ENCODE data around the gene ANKS1A. TPM values are rescaled to one million over a fixed set of nuclear protein-coding genes. Genes with fewer than 3 reads are reported as not detected.
A peak's percentile ranks its signal among the peaks of the same experiment; 100 is the strongest.
"Not testable (repeated sequence)": the region's sequence is repeated elsewhere in the genome, so short reads cannot be mapped to it uniquely, and the experiment has no call there.

The ANKS1A gene
- total and polyA plus RNA-seq, 3 donors from 2014 or later, result 44.2 to 96.9 (median 95.9) TPM

DNA sequence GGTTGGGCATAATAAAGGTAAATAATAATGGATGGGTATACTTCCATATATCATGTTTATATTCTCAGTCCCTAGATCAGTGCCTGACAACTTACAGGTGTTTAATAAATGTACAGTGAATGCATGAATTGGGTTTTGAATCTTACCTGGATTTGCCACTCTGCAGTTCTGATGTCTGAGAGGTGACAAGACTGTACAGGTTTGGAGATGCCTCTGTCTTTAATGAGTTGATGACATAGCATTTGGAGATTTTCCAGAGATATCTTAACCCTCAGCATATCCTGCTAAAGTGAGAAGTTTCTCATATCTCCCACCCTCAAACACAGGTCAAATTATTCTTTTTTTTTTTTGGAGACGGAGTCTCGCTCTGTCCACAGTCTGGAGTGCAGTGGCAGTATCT, 2.2 kb downstream of the ANKS1A start:
- peak overlapping the region in 1 of 2 donors; percentile 88 for H3K4me3 ChIP-seq
- H3K9me3 ChIP-seq, result no peaks in the 10 kb centered on the region
- H3K4me1 ChIP-seq, result peaks cover 8% of the 10 kb centered on the region
- intact Hi-C loops (cut with DNase I; ENCODE audit: low total_unique reads), result no loop called here
- TF ChIP-seq, protein P1, sequence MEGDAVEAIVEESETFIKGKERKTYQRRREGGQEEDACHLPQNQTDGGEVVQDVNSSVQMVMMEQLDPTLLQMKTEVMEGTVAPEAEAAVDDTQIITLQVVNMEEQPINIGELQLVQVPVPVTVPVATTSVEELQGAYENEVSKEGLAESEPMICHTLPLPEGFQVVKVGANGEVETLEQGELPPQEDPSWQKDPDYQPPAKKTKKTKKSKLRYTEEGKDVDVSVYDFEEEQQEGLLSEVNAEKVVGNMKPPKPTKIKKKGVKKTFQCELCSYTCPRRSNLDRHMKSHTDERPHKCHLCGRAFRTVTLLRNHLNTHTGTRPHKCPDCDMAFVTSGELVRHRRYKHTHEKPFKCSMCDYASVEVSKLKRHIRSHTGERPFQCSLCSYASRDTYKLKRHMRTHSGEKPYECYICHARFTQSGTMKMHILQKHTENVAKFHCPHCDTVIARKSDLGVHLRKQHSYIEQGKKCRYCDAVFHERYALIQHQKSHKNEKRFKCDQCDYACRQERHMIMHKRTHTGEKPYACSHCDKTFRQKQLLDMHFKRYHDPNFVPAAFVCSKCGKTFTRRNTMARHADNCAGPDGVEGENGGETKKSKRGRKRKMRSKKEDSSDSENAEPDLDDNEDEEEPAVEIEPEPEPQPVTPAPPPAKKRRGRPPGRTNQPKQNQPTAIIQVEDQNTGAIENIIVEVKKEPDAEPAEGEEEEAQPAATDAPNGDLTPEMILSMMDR (IDR thresholded peaks at IDR 0.05), result no peak
- no peak for TF ChIP-seq POLR2A (IDR thresholded peaks at IDR 0.05)
- WGBS, 2 donors, result 69 to 82% methylated on average over 2 of the region's 2 CpGs
- H3K36me3 ChIP-seq (ENCODE audit: low read depth, missing control alignments), result no peaks in the 10 kb centered on the region
- peak overlapping the region in 1 of 2 donors; percentile 87 for H3K27ac ChIP-seq
- no peak for DNase-seq
- H3K27me3 ChIP-seq, result no peaks in the 10 kb centered on the region

DNA sequence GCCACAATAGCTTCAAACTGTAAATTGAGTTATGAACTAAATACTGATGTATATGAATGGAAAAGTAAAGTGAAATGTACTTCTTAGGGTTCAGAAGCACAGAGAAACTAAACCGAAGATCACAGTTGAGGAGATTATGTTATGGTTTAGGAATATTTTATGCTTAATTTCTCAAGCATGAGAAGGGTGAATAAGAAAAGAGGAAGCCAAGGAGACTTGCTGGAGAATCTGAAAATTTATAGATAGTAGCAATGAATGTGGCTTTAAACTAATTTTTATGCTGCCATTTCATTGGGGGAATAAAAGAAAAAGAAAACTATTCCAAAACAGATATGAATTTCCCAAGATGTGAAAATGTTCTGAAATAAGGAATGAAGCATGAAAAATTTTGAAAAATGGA, 5.6 kb downstream of the ANKS1A start:
- H3K9me3 ChIP-seq, result no peaks in the 10 kb centered on the region
- intact Hi-C loops (cut with DNase I; ENCODE audit: low total_unique reads), result no loop called here
- WGBS, 2 donors, result 77 to 87% methylated on average over 1 of the region's 1 CpG
- peaks cover 29% of the 10 kb centered on the region for H3K4me1 ChIP-seq
- H3K36me3 ChIP-seq (ENCODE audit: low read depth, missing control alignments), result no peaks in the 10 kb centered on the region
- no peaks in the 10 kb centered on the region for H3K27me3 ChIP-seq
- peak overlapping the region in 1 of 2 donors; percentile 8 for H3K27ac ChIP-seq
- DNase-seq, result no peak
- no peak for TF ChIP-seq POLR2A (IDR thresholded peaks at IDR 0.05)
- TF ChIP-seq, protein P1 (IDR thresholded peaks at IDR 0.05), result no peak
- no peak overlapping the region for H3K4me3 ChIP-seq

- TF ChIP-seq, protein P1 (IDR thresholded peaks at IDR 0.05), result no peak
- TF ChIP-seq POLR2A (IDR thresholded peaks at IDR 0.05), result no peak
- H3K36me3 ChIP-seq (ENCODE audit: low read depth, missing control alignments), result no peaks in the 10 kb centered on the region
- DNase-seq, result peak; percentile 52
- intact Hi-C loops (cut with DNase I; ENCODE audit: low total_unique reads), result no loop called here
- peak overlapping the region; percentile 61 to 68 for H3K27ac ChIP-seq
- H3K4me3 ChIP-seq, result no peak overlapping the region
- no peaks in the 10 kb centered on the region for H3K27me3 ChIP-seq
- 4 to 7% methylated on average over 1 of the region's 1 CpG for WGBS, 2 donors
- peaks cover 46% of the 10 kb centered on the region for H3K4me1 ChIP-seq
- H3K9me3 ChIP-seq, result no peaks in the 10 kb centered on the region
Observed at GRCh38 chr6:34897130-34897529, 8.1 kb downstream of the ANKS1A start.

GRCh38 chr6:34897716-34898115, 8.7 kb downstream of the ANKS1A start:
- intact Hi-C loops (cut with DNase I; ENCODE audit: low total_unique reads), result no loop called here
- no peaks in the 10 kb centered on the region for H3K36me3 ChIP-seq (ENCODE audit: low read depth, missing control alignments)
- DNase-seq, result no peak
- H3K27me3 ChIP-seq, result no peaks in the 10 kb centered on the region
- no peaks in the 10 kb centered on the region for H3K9me3 ChIP-seq
- 38 to 96% methylated on average over 1 of the region's 1 CpG for WGBS, 2 donors
- peak overlapping the region; percentile 61 to 68 for H3K27ac ChIP-seq
- peaks cover 46% of the 10 kb centered on the region for H3K4me1 ChIP-seq
- H3K4me3 ChIP-seq, result no peak overlapping the region
- TF ChIP-seq, protein P1 (IDR thresholded peaks at IDR 0.05), result no peak
- TF ChIP-seq POLR2A (IDR thresholded peaks at IDR 0.05), result no peak

GRCh38 chr6:34899748-34900147, 10.7 kb downstream of the ANKS1A start:
- H3K36me3 ChIP-seq (ENCODE audit: low read depth, missing control alignments); intact Hi-C loops (cut with DNase I; ENCODE audit: low total_unique reads); H3K27me3 ChIP-seq; H3K4me3 ChIP-seq; H3K9me3 ChIP-seq; DNase-seq; H3K27ac ChIP-seq: not testable (repeated sequence)
- WGBS, 2 donors, result 79 to 96% methylated on average over 1 of the region's 1 CpG
- H3K4me1 ChIP-seq, result peaks cover 47% of the 10 kb centered on the region

Data from testis (tissue), 3 donors.